Measurements from ENCODE around the gene DLG2.

Gene DLG2

GRCh38 chr11:84234462-84235202 is 1392.5 kb downstream of the DLG2 start:
- DNase-seq: no peak

DNA sequence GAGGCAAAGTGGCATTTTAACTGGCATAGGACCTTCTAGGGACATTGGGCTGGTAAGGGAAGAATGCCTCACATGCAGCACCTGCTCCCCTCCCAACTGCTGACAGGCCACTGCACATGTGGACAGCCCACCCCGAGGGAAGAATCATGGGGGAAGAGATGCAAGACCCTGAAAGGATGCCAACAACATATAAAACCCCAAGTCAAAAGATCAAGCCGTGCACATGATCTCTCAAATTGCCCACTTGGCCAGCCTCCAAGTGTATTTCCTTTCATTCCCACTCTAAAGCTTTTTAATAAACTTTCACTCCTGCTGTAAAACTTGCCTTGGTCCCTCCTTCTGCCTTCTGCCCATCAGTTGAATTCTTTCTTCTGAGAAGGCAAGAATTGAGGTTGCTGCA is 1393.1 kb downstream of the DLG2 start:
- peak in 1 of 2 experiments; percentile 11 for DNase-seq

GRCh38 chr11:84232511-84232910 is 1394.6 kb downstream of the DLG2 start:
- DNase-seq: no peak

DNA sequence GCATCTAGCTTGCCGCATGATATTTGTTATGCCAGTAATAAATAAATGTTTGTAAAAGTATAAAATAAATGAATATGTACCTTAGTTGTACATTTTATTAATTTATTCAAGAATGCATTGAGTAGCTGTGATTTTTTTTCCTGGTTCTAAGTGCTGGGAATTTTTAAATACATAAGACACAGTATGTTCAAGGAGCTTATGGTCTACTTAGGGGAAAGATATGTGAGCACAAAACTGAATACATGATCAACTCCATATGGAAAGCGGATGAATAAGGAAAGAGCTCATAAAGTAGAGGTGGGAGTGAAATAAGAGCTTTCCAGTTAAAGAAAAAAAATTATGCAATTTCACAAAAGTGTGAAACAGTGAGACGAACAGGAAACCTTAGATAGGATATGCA is 1396.7 kb downstream of the DLG2 start:
- DNase-seq: no peak

- no peak for DNase-seq
Observed at GRCh38 chr11:84227970-84228665, 1399.0 kb downstream of the DLG2 start.

DNA sequence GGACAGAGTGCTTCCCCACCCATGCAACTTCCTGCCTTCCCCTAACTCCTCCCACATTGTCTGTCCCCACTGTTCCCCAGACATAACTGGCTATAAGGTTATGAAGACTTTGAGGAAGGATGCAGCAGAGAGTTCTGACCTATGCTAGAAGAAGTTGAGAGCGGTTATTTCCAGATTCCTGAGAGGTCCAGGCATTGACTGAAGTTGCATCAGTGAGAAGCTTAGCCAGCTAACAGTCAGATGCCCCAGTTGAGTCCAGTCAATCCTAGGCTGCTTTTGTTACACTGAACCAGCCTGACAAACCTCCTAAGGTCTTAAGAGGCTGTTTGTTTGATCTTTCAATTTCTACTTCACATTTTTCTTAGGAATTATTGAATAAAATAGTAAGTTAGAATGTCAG is 1403.1 kb downstream of the DLG2 start:
- no peak for DNase-seq

GRCh38 chr11:84218318-84218717 is 1408.8 kb downstream of the DLG2 start:
- DNase-seq: no peak

DNA sequence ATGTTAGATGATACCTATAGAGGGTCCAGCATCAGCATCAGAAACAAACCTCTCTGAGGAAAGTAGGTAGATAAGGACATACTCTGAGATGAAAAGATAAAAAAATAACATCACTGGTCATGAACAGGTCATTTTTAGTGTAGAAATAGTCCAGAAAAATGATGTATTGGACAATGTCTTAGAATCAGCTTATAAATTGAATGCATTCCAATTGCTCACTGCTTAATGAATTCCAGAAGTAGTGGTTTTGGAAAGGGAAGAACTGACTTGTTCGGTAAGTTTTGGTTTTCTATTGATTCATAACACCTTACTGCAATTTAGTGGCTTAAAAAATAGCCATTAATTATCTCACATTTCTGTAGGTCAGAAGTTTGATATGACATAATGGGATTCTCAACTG is 1411.5 kb downstream of the DLG2 start:
- no peak for DNase-seq

GRCh38 chr11:84214557-84214956 is 1412.6 kb downstream of the DLG2 start:
- no peak for DNase-seq

- no peak for DNase-seq
Observed at GRCh38 chr11:84212468-84213390, 1414.4 kb downstream of the DLG2 start.

GRCh38 chr11:84211896-84212295 is 1415.2 kb downstream of the DLG2 start:
- DNase-seq: no peak

GRCh38 chr11:84194696-84195095 is 1432.4 kb downstream of the DLG2 start:
- no peak for DNase-seq

DNA sequence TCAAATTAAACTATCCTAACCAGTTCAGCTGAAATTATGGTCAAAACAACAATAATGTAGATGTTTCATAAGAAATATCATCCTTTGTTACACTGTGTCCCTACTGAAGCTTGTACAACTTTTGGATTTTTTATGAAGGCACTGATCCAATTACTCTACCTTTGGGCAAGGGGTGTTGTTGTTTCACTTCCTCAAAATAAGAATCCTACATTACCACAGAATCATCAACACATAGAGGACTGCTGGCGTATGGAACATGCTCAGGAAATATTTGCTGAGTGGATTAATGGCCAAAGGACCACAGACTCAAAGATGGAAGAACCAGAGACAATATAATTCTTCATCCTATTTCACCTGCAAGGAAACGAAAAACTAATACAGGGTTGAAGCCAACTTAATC is 1433.4 kb downstream of the DLG2 start:
- DNase-seq: no peak

DNA sequence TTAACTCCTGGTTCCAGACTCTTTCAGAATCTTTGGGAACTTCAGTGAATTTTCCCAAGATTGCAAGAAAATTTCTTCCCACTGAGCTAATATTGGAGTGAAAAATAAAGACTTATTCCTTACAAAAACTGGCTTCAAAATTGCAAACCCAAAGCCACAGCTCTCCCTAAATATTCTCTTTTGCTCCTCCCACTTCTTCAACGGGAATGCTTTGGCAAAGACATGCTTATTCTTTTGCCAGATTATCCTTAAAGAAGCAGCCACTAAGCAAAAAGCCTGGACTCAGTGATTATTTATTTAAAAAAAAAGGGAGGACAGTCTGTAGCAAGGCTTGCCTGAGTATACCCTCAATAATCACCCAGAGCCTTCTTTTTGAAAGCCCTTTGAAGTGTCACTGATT is 1438.6 kb downstream of the DLG2 start:
- no peak for DNase-seq

- no peak for DNase-seq
Observed at GRCh38 chr11:84173078-84173477, 1454.1 kb downstream of the DLG2 start.

DNA sequence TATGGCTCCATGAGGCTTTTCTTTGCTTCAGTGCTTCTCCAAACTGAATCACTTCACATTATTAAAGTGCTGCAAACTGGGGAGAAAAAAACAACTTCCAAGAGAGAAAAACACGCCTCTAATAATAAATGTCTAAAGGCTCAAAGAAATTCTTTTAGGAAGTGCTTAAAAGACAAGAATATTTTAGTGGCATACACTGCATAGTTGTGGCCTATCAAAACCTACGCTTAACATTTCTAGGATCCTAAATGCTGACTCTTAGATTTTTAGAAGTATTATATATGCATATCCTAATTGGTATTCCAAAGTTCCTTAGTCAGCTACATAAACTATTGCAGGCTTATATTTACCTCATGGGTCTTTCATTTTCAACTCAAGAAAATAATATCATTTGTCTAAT is 1462.0 kb downstream of the DLG2 start:
- DNase-seq: no peak

GRCh38 chr11:84164728-84165127 is 1462.4 kb downstream of the DLG2 start:
- DNase-seq: no peak

GRCh38 chr11:84163116-84163515 is 1464.0 kb downstream of the DLG2 start:
- no peak for DNase-seq

DNA sequence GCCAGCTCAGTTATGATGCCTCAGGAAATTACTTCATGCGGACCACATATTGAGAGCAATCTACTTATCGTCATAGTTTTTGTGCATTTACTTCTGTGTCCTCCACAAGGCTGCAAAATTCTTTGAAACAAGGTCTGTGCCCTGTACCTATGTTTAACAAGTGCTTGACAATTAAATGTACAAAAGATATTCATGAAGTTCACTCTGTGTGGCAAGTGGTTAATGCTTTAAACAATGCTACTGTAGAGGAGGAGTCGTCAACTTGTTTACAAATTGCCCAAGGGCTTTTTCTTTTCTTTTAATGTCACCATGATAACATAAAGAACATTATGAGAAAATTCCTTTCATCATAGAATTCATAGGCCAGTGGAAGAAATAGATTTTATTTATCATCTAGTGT is 1469.5 kb downstream of the DLG2 start:
- DNase-seq: no peak

- DNase-seq: no peak
Observed at GRCh38 chr11:84146826-84147225, 1480.3 kb downstream of the DLG2 start.

- DNase-seq: no peak
Observed at GRCh38 chr11:84145616-84146185, 1481.4 kb downstream of the DLG2 start.

GRCh38 chr11:84144531-84144930 is 1482.6 kb downstream of the DLG2 start:
- no peak for DNase-seq

DNA sequence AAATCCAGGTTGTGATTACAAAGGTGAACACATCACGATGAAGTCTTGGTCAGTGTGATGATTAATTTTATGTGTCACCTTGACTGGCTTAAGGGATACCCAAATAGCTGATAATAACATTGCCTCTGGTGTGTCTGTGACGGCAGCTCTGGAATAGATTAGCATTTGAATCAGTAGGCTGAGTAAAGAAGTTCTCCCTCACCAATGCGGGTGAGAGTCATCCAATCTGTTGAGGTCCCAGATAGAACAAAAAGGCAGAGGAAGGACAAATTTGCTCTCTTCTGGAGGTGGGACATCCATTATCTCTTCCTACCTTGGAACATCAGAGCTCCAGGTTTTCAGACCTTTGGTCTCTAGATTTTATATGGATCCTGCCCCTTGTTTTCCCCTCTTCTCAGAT is 1484.7 kb downstream of the DLG2 start:
- no peak for DNase-seq
